ENCODE data around the gene UBA52.
"Not testable (repeated sequence)": the region's sequence is repeated elsewhere in the genome, so short reads cannot be mapped to it uniquely, and the experiment has no call there.

Gene UBA52

GRCh38 chr19:18557411-18558201, 14.1 kb upstream of the UBA52 start, which contains the start of gene KXD1:
TSS of gene KXD1 (plus strand) at chr19:18557870. CDS start at chr19:18562057, 4,187 bp downstream.
- peak; percentile 96 for DNase-seq

GRCh38 chr19:18558202-18558555, 13.5 kb upstream of the UBA52 start:
- DNase-seq, result no peak

- DNase-seq, result no peak
Observed at GRCh38 chr19:18558604-18559003, 13.1 kb upstream of the UBA52 start.

- DNase-seq, result no peak
Observed at GRCh38 chr19:18559685-18560084, 12.0 kb upstream of the UBA52 start.

- no peak for DNase-seq
Observed at GRCh38 chr19:18562086-18562485, 9.6 kb upstream of the UBA52 start.

GRCh38 chr19:18566953-18567352, 4.7 kb upstream of the UBA52 start:
- DNase-seq, result no peak

- DNase-seq, result no peak
Observed at GRCh38 chr19:18568367-18568766, 3.3 kb upstream of the UBA52 start.

- DNase-seq, result no peak
Observed at GRCh38 chr19:18574691-18575291, 3.1 kb downstream of the UBA52 start.

- DNase-seq, result no peak
Observed at GRCh38 chr19:18576383-18576782, 4.7 kb downstream of the UBA52 start.

- no peak for DNase-seq
Observed at GRCh38 chr19:18577365-18577914, 5.8 kb downstream of the UBA52 start.

GRCh38 chr19:18580311-18580710, 8.7 kb downstream of the UBA52 start:
- no peak for DNase-seq

GRCh38 chr19:18586306-18586705, 14.6 kb downstream of the UBA52 start:
- no peak for DNase-seq

GRCh38 chr19:18587561-18587960, 15.9 kb downstream of the UBA52 start:
- no peak for DNase-seq

GRCh38 chr19:18587962-18588610, 16.4 kb downstream of the UBA52 start:
- DNase-seq, result no peak

- peak; percentile 83 for DNase-seq
Observed at GRCh38 chr19:18588611-18589379, 17.1 kb downstream of the UBA52 start, which contains the start of gene REX1BD. TSS of gene REX1BD (plus strand) at chr19:18588798. CDS start at chr19:18588802, 4 bp downstream.

GRCh38 chr19:18589380-18590272, 18.0 kb downstream of the UBA52 start:
- DNase-seq, result peak; percentile 56

GRCh38 chr19:18590273-18591272, 18.9 kb downstream of the UBA52 start:
- no peak for DNase-seq

GRCh38 chr19:18591735-18592385, 20.2 kb downstream of the UBA52 start:
- DNase-seq, result no peak

- not testable (repeated sequence) for DNase-seq
Observed at GRCh38 chr19:18592732-18593131, 21.1 kb downstream of the UBA52 start.

Data from activated CD4-positive, alpha-beta T cell treated with anti-CD3 and anti-CD28 coated beads for 1 hour (primary cell).